Natural killer cell (primary cell): Measurements from ENCODE around the gene DNAH11. TPM values are rescaled to one million over a fixed set of nuclear protein-coding genes. Genes with fewer than 3 reads are reported as not detected.
"Not testable (repeated sequence)": the region's sequence is repeated elsewhere in the genome, so short reads cannot be mapped to it uniquely, and the experiment has no call there.

ENCODE experiments used
- ATAC-seq, 3 donors: fragments of 150-1000 bp in 2 of 3; fragments of 200-7000 bp in 1 of 3; cut with Tn5 transposase; 1 replicate in 1 of 3; 2 replicates in 2 of 3; pipeline ENCODE4 v1.10.0; 2021; ENCODE audit warnings: mild to moderate bottlenecking in 2 of 3, moderate library complexity in 2 of 3
- DNase-seq, 2 donors: peaks; one replicate each; pipeline versions ENCODE4 v3.0.0 to v3.0.0-alpha.2; 2013 to 2021; ENCODE audit warnings: mixed read lengths in 1 of 2
- H3K27ac ChIP-seq: one replicate; pipeline ENCODE4 v1.5.1; 2013; ENCODE audit warnings: mild to moderate bottlenecking, low read length
- H3K27me3 ChIP-seq: one replicate; pipeline ENCODE4 v1.6.1; 2013; ENCODE audit warnings: low read length; ENCODE audit not compliant: control insufficient read depth, insufficient read depth
- H3K36me3 ChIP-seq: one replicate; pipeline ENCODE4 v1.6.1; 2013; ENCODE audit warnings: low read length; ENCODE audit not compliant: control insufficient read depth, insufficient read depth
- H3K4me1 ChIP-seq: one replicate; pipeline ENCODE4 v1.6.1; 2013; ENCODE audit warnings: low read length; ENCODE audit not compliant: control insufficient read depth, insufficient read depth
- H3K4me3 ChIP-seq: one replicate; pipeline ENCODE4 v1.5.1; 2013; ENCODE audit warnings: low read length
- H3K9me3 ChIP-seq: one replicate; pipeline ENCODE4 v1.6.1; 2013; ENCODE audit warnings: low read length; ENCODE audit not compliant: control insufficient read depth, insufficient read depth
- H3K27ac Mint-ChIP-seq, 2 donors: one replicate each; pipeline ENCODE4 v1.8.0; 2022; ENCODE audit warnings: mild to moderate bottlenecking in 2 of 2, mixed read lengths in 2 of 2, moderate library complexity in 1 of 2
- H3K27me3 Mint-ChIP-seq, 2 donors: one replicate each; pipeline ENCODE4 v1.8.0; 2022; ENCODE audit warnings: low read depth in 2 of 2, mixed read lengths in 2 of 2
- H3K36me3 Mint-ChIP-seq: one replicate; pipeline ENCODE4 v1.8.0; 2022; ENCODE audit warnings: mixed read lengths
- H3K4me1 Mint-ChIP-seq, 2 donors: one replicate each; pipeline ENCODE4 v1.8.0; 2022; ENCODE audit warnings: mixed read lengths in 2 of 2
- H3K4me3 Mint-ChIP-seq: one replicate; pipeline ENCODE4 v1.8.0; 2022; ENCODE audit warnings: mild to moderate bottlenecking, moderate library complexity, mixed read lengths
- H3K9me3 Mint-ChIP-seq, 2 donors: one replicate each; pipeline ENCODE4 v1.8.0; 2022; ENCODE audit warnings: mixed read lengths in 2 of 2
- CTCF ChIP-seq: fragments of 200-600 bp; IDR thresholded peaks from one replicate; pipeline ENCODE4 v1.8.0; 2022; ENCODE audit warnings: antibody characterized with exemption
- WGBS: methylation state at CpG from one replicate; pipeline ENCODE4 v1.1.7; 2013; ENCODE audit warnings: missing lambda C conversion rate; ENCODE audit not compliant: insufficient coverage; 5-methylcytosine and 5-hydroxymethylcytosine counted together
- intact Hi-C: fragments of 100-400 bp; cut with micrococcal nuclease; formaldehyde crosslinking; loops from one replicate; pipeline ENCODE4 v1.14.2; 2022
- total RNA-seq, 4 donors: library from RNA; stranded (reverse); fragments of 120-200 nt in 1 of 4; gene quantifications; one replicate each; pipeline versions ENCODE4 v1.2.3 to v1.2.4, GENCODE V29; 2013 to 2022

DNAH11 gene
- total RNA-seq, 3 donors from 2014 or later (not counting 1 experiment from before 2014, with no cell fraction given): 0.09 to 0.48 (median 0.39) TPM

- WGBS: 82% methylated on average over 3 of the region's 3 CpGs
- Mint-ChIP-seq H3K9me3 (no peaks in the 10 kb centered on the region), H3K36me3 (no peaks in the 10 kb centered on the region), H3K4me3 (no peak overlapping the region), H3K27ac (no peak overlapping the region), H3K4me1 (no peaks in the 10 kb centered on the region), H3K27me3 (peaks cover 0 to 5% of the 10 kb centered on the region in 2 donors)
- intact Hi-C loops: no loop called here
- H3K27me3 ChIP-seq: no peaks in the 10 kb centered on the region
- no peak for ATAC-seq
- no peaks in the 10 kb centered on the region for H3K36me3 ChIP-seq
- H3K4me3 ChIP-seq: no peak overlapping the region
- no peak for TF ChIP-seq CTCF
- no peaks in the 10 kb centered on the region for H3K4me1 ChIP-seq
- no peaks in the 10 kb centered on the region for H3K9me3 ChIP-seq
- H3K27ac ChIP-seq: no peak overlapping the region
- DNase-seq: no peak
Observed at GRCh38 chr7:21731977-21732376, 189.1 kb downstream of the DNAH11 start.

GRCh38 chr7:21732956-21733355 is 190.1 kb downstream of the DNAH11 start:
- WGBS: 86% methylated on average over 6 of the region's 6 CpGs
- H3K4me3 Mint-ChIP-seq, H3K27me3 Mint-ChIP-seq, H3K9me3 Mint-ChIP-seq, H3K9me3 ChIP-seq, ATAC-seq, H3K27me3 ChIP-seq, DNase-seq, intact Hi-C loops, H3K4me1 Mint-ChIP-seq, H3K4me1 ChIP-seq, H3K27ac Mint-ChIP-seq, H3K27ac ChIP-seq, H3K36me3 ChIP-seq, H3K4me3 ChIP-seq, H3K36me3 Mint-ChIP-seq: not testable (repeated sequence)

- Mint-ChIP-seq H3K27ac (no peak overlapping the region), H3K9me3 (no peaks in the 10 kb centered on the region), H3K4me1 (no peaks in the 10 kb centered on the region), H3K36me3 (no peaks in the 10 kb centered on the region), H3K4me3 (no peak overlapping the region), H3K27me3 (peaks cover 0 to 2% of the 10 kb centered on the region in 2 donors)
- ATAC-seq: no peak
- Histone ChIP-seq H3K36me3 (no peaks in the 10 kb centered on the region), H3K9me3 (no peaks in the 10 kb centered on the region), H3K4me1 (no peaks in the 10 kb centered on the region), H3K27me3 (no peaks in the 10 kb centered on the region), H3K4me3 (no peak overlapping the region), H3K27ac (no peak overlapping the region)
- intact Hi-C loops: no loop called here
- DNase-seq: no peak
- no peak for TF ChIP-seq CTCF
- 93% methylated on average over 4 of the region's 5 CpGs for WGBS
Observed at GRCh38 chr7:21733837-21734236, 191.0 kb downstream of the DNAH11 start.

GRCh38 chr7:21743493-21743892 is 200.7 kb downstream of the DNAH11 start:
- no peaks in the 10 kb centered on the region for H3K36me3 Mint-ChIP-seq
- no peak for TF ChIP-seq CTCF
- no peaks in the 10 kb centered on the region for H3K9me3 Mint-ChIP-seq
- no peak for DNase-seq
- Histone ChIP-seq H3K4me1 (no peaks in the 10 kb centered on the region), H3K4me3 (no peak overlapping the region), H3K36me3 (no peaks in the 10 kb centered on the region), H3K9me3 (no peaks in the 10 kb centered on the region), H3K27me3 (no peaks in the 10 kb centered on the region), H3K27ac (no peak overlapping the region)
- intact Hi-C loops: no loop called here
- H3K4me3 Mint-ChIP-seq: no peak overlapping the region
- no peak for ATAC-seq
- H3K27ac Mint-ChIP-seq: no peak overlapping the region
- WGBS: 96% methylated on average over 5 of the region's 6 CpGs
- H3K27me3 Mint-ChIP-seq: peaks cover 0 to 23% of the 10 kb centered on the region in 2 donors
- H3K4me1 Mint-ChIP-seq: no peaks in the 10 kb centered on the region
